Adipose tissue (tissue), 3 donors: ENCODE data around the gene HMGN3. TPM values are rescaled to one million over a fixed set of nuclear protein-coding genes. Genes with fewer than 3 reads are reported as not detected.

Experiments
- H3K27ac ChIP-seq: one replicate; pipeline ENCODE4 v1.5.1; 2013; ENCODE audit warnings: low read depth, low read length
- WGBS, 3 donors: extraction: QIAGEN DNeasy Blood & Tissue Kit; methylation state at CpG; one replicate each; pipeline ENCODE4 v1.1.7; 2013; 5-methylcytosine and 5-hydroxymethylcytosine counted together
- polyA plus RNA-seq, 3 donors: library from polyadenylated mRNA; stranded (reverse); fragments of 200-250 nt; gene quantifications; one replicate each; pipeline ENCODE4 v1.2.3, GENCODE V29; 2013
- donor health status: healthy with polysubstance abuse.
- donor health status: Bipolar disorder and iron deficiency.
- donor health status: healthy.

HMGN3 gene
- polyA plus RNA-seq, 3 donors = 51.7 to 146 (median 85.5) TPM

GRCh38 chr6:79196912-79197311 is 37.6 kb downstream of the HMGN3 start:
- no peak overlapping the region for H3K27ac ChIP-seq

- H3K27ac ChIP-seq = no peak overlapping the region
- WGBS, 3 donors = 61 to 80% (median 65%) methylated on average over 2 of the region's 2 CpGs
Measured at GRCh38 chr6:79193971-79194370, 40.5 kb downstream of the HMGN3 start.

GRCh38 chr6:79189760-79190350 is 44.6 kb downstream of the HMGN3 start:
- WGBS, 3 donors = 68 to 76% (median 73%) methylated on average over 2 of the region's 2 CpGs
- no peak overlapping the region for H3K27ac ChIP-seq

DNA sequence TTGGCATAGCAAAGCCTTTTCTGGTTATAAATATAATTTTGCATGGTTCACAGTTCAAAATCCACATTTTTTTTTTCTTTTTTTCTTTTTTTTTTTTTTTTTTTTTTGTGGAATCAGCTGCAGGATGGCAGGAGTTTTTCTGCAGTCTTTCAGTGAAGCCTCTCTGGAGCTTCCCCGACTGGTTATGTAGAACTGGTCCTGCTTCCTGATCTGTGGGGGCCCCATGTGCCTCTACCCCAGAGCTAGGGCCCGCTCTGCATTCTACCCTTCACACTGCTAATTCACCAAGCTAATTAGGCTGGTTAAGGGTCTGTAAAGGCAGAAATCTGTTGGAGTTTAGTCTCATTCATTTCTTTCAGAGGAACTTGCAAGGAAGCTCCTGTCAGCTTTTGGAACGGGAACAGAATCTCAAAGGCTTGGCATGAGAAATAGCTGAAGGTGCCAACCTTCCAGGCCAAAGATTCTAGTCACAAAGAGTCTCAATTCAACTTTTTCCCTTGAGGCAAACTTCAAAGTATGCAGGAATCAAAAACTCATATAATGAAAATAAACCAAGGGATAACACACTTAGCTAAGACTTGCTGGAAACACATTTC is 45.5 kb downstream of the HMGN3 start:
- WGBS, 3 donors = 38 to 57% (median 50%) methylated on average over 3 of the region's 3 CpGs

DNA sequence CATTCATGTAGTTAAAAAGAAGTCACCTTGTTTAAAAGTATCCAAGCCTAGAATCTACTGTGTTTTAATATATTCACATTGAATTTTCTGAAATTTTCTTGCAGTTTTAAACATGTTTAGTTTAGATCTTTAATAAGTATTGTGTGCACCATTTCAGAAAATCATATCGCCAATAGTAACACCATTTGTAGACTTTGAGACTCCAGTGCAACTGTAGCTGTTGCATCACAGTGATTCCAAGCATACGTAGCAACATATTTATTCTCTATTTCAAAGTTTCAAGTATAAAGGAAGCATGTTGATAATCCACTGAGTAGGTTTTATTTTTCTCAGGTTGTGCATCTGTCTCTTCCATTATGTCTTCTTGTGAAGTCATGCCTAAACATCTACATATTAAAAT is 46.4 kb downstream of the HMGN3 start:
- WGBS, 3 donors = 87 to 91% (median 87%) methylated on average over 2 of the region's 2 CpGs
- H3K27ac ChIP-seq = no peak overlapping the region

More for the DNA sequence above, 45.5 kb downstream of the HMGN3 start:
- no peak overlapping the region for H3K27ac ChIP-seq

DNA sequence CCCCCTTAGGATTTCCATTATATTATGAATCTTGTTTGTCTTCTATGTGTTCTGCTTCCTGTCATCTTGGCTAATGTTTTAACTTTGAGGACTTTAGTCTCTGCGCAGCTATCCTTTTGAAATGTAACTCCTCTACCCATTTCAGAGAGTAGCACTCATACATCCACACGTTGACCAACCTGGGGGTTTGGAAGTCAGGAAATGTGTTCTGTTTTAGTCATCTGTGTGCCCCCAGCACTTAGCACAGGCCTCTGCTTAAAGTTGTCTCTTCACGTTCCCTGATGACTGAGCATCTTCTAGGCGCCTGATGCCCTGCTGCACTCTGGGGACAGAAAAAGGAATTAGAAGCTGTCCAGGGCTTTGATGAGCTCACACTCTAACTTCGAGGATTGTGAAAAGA is 47.9 kb downstream of the HMGN3 start:
- H3K27ac ChIP-seq = no peak overlapping the region
- WGBS, 3 donors = 71 to 75% (median 72%) methylated on average over 5 of the region's 5 CpGs

GRCh38 chr6:79184641-79185040 is 49.8 kb downstream of the HMGN3 start:
- no peak overlapping the region for H3K27ac ChIP-seq
- WGBS, 3 donors = 88 to 89% (median 89%) methylated on average over 3 of the region's 3 CpGs

DNA sequence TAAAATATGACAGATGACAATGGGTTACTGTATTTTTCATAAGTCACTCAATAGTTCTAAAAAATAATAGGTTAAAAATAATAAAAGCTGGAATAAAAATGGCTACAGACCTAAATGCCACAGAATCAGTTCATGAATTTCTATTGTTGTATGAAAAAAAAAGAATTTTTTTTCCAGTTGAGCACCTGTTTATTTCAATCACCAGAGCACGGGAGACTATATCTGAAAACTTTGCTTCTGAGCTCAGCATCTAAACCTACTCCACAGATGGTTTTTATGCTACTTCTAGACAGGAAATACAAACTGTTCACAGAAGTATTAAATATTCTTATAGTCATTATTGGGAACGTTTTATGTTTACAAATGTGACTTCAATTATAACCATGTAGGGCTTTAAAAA is 50.4 kb downstream of the HMGN3 start:
- H3K27ac ChIP-seq = no peak overlapping the region
- WGBS, 3 donors = 53 to 61% (median 60%) methylated on average over 2 of the region's 2 CpGs

- WGBS, 3 donors = 49 to 87% (median 83%) methylated on average over 2 of the region's 2 CpGs
- H3K27ac ChIP-seq = no peak overlapping the region
Measured at GRCh38 chr6:79180052-79180451, 54.4 kb downstream of the HMGN3 start.

- no peak overlapping the region for H3K27ac ChIP-seq
Measured at GRCh38 chr6:79173378-79173777, 61.1 kb downstream of the HMGN3 start.

- H3K27ac ChIP-seq = no peak overlapping the region
- 45 to 64% (median 63%) methylated on average over 3 of the region's 3 CpGs for WGBS, 3 donors
Measured at GRCh38 chr6:79170959-79171358, 63.5 kb downstream of the HMGN3 start.

- WGBS, 3 donors = 73 to 89% (median 81%) methylated on average over 5 of the region's 5 CpGs
- H3K27ac ChIP-seq = no peak overlapping the region
Measured at GRCh38 chr6:79170431-79170830, 64.1 kb downstream of the HMGN3 start.

- 61 to 79% (median 79%) methylated on average over 2 of the region's 2 CpGs for WGBS, 3 donors
Measured at GRCh38 chr6:79168695-79168980, 65.8 kb downstream of the HMGN3 start.

DNA sequence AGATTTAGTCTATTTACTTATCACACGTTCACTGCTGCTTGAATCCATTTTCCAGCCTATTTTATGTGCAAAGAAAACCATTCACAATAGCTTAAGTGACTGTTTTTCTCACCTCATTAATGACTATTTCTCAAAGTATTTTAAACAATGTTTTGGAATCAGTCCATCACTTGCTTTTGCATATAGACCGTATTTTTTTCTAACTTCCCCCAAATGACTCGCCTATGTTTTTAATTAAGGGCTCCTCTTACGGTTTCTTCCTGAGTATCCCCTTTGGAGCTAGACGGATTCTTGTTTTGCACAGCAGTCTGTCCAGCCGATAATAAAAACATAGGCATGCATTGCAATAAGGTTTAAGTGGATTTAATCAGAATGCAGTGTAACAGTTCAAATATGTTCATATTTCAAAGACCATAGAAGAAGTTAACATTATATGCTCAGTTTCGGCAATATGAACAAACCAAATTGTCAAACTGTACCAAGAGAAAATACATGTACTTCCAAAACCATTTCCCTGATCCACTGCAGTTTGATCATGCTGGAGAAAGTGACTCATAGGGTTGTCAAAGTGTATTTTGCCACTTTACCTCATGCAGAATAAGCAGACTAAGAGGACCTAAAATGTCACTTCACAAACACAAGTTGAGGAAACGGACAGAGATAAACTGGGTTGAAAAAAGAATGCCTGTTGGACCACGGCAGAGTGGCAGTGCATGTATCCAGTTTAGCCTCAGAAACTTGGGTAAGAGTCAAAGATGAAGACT is 66.4 kb downstream of the HMGN3 start:
- H3K27ac ChIP-seq = no peak overlapping the region
- 54 to 64% (median 63%) methylated on average over 9 of the region's 9 CpGs for WGBS, 3 donors

More at GRCh38 chr6:79168695-79168980, 65.8 kb downstream of the HMGN3 start:
- no peak overlapping the region for H3K27ac ChIP-seq

- WGBS, 3 donors = 61 to 76% (median 61%) methylated on average over 1 of the region's 1 CpG
- no peak overlapping the region for H3K27ac ChIP-seq
Measured at GRCh38 chr6:79159846-79160245, 74.6 kb downstream of the HMGN3 start.

GRCh38 chr6:79158856-79159516 is 75.5 kb downstream of the HMGN3 start:
- WGBS, 3 donors = 84 to 93% (median 89%) methylated on average over 5 of the region's 5 CpGs
- H3K27ac ChIP-seq = no peak overlapping the region

DNA sequence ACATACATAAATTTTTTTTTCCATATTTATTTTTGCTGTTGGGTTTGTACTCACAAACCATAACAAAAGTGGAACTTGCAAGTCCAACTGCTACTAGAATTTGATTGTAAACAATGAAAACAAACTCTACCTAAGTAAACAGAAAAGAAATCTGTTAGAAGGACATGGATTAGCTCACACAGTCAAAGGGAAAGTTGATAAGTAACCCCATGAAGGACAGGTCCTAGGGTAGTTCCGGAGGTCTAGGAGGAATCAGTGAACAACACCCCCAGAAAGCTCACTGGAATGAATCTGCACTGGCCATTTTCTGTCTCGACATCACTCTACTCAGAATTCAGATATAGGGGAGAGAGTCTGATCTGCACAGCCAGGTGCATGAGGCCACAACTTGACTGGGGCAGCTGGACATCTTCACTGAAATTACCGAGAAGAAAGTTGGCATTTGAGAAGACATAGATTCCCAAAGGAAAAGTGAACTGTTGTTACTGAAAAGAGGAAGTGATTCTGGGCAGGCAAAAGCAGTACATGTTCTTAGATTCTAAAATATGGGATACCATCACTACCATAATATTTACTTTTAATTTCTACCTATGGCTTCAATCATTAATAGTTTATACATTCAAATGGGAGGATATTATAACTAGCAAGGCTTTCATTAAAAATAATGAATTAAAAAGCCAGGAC is 76.4 kb downstream of the HMGN3 start:
- whole genome bisulfite sequencing, 3 donors = 36 to 75% (median 69%) methylated on average over 3 of the region's 3 CpGs
- H3K27ac ChIP-seq = no peak overlapping the region

GRCh38 chr6:79152269-79152737 is 82.2 kb downstream of the HMGN3 start:
- H3K27ac ChIP-seq = no peak overlapping the region
- WGBS, 3 donors = 61 to 67% (median 65%) methylated on average over 5 of the region's 5 CpGs
